Peyer's patch (tissue), 4 donors: ENCODE measurements around the gene WNT3A.

Experiments used
- POLR2A ChIP-seq, 2 donors: fragments of 450-650 bp; IDR thresholded peaks; one replicate each; pipeline ENCODE4 v1.5.1; 2017; ENCODE audit warnings: antibody characterized with exemption in 2 of 2, mild to moderate bottlenecking in 2 of 2, moderate library complexity in 2 of 2
- TF ChIP-seq, protein P1 (sequence below), 6 experiments: fragments of 450-650 bp in 4 of 6; fragments of 200-600 bp in 2 of 6; sonication (generic) in 1 of 6; IDR thresholded peaks; one replicate each; pipeline ENCODE4 v1.5.1; 2017 to 2019; ENCODE audit warnings: antibody characterized with exemption in 6 of 6, mild to moderate bottlenecking in 3 of 6, moderate library complexity in 1 of 6

DNA sequence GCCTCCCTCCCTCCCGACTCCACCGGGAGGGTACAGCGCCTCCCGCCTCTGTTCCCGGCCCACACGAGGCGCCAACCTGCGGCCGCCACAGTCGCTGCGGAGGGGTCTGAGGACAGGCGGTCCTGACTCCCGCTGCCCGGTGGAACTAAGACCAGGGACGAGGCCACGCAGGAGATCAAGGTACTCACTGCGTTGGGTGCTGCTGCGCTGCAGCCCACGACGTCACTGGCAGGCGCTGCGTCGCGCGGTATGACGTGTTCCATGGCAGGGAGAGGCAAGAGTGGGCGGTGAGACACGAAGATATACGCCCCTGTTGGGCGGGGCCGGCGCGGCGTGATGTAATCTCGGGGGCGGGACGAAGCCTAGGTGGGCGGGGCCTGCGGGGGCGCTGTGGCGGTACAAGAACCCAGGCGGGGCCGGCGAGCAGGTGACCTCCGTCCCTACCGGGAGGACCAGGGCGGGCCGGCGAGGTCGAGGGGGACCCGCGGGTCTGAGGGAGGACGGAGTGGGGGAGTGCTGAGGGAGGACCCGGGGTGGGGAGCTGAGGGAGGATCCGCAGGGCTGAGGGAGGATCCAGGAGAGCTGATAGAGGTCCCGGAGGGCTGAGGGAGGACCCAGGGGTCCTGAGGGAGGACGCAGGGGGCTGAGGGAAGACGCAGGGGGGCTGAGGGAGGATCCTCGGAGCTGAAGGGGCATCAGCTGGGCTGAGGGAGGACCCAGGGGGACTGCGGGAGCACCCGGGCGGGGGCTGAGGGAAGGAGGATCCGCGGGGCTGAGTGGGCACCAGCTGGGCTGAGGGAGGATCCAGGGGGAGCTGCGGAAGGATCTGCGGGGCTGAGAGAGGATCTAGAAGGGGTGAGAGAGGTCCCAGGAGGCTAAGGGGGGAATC lies 102.5 kb downstream of the WNT3A start, which contains the start of gene MRPL55:
- TF ChIP-seq, protein P1, sequence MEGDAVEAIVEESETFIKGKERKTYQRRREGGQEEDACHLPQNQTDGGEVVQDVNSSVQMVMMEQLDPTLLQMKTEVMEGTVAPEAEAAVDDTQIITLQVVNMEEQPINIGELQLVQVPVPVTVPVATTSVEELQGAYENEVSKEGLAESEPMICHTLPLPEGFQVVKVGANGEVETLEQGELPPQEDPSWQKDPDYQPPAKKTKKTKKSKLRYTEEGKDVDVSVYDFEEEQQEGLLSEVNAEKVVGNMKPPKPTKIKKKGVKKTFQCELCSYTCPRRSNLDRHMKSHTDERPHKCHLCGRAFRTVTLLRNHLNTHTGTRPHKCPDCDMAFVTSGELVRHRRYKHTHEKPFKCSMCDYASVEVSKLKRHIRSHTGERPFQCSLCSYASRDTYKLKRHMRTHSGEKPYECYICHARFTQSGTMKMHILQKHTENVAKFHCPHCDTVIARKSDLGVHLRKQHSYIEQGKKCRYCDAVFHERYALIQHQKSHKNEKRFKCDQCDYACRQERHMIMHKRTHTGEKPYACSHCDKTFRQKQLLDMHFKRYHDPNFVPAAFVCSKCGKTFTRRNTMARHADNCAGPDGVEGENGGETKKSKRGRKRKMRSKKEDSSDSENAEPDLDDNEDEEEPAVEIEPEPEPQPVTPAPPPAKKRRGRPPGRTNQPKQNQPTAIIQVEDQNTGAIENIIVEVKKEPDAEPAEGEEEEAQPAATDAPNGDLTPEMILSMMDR (IDR thresholded peaks at IDR 0.05): no peak
- TF ChIP-seq POLR2A (IDR thresholded peaks at IDR 0.05): peak; percentile 96
